HFFc6 (cell line): Measurements from ENCODE around the gene UPK1A. TPM values are rescaled to one million over a fixed set of nuclear protein-coding genes. Genes with fewer than 3 reads are reported as not detected.

Experiments used
- DNase-seq: peaks from one replicate; pipeline ENCODE4 v3.0.0-alpha.2; 2018
- H3K27ac Mint-ChIP-seq: 2 replicates; pipeline ENCODE4 v1.8.0; 2020; ENCODE audit warnings: mild to moderate bottlenecking, mixed read lengths
- H3K27me3 Mint-ChIP-seq: 2 replicates; pipeline ENCODE4 v1.8.0; 2021; ENCODE audit warnings: mild to moderate bottlenecking, moderate library complexity, mixed read lengths; ENCODE audit not compliant: insufficient read depth
- H3K36me3 Mint-ChIP-seq: 2 replicates; pipeline ENCODE4 v1.8.0; 2021; ENCODE audit warnings: low read depth, mixed read lengths
- H3K4me1 Mint-ChIP-seq: 2 replicates; pipeline ENCODE4 v1.8.0; 2020; ENCODE audit warnings: low read depth, mixed read lengths
- H3K4me3 Mint-ChIP-seq: 2 replicates; pipeline ENCODE4 v1.8.0; 2020; ENCODE audit warnings: mild to moderate bottlenecking, moderate library complexity, mixed read lengths
- H3K9me3 Mint-ChIP-seq: 2 replicates; pipeline ENCODE4 v1.8.0; 2020; ENCODE audit warnings: mild to moderate bottlenecking, mixed read lengths
- total RNA-seq, 6 experiments: library from RNA; stranded (reverse); fragmentation: NEBNext Ultra II Directional; extraction: Animal tissue kit (Norgen Biotek cat#: 25700); gene quantifications; 2 replicates in 1 of 6; 3 replicates in 5 of 6; pipeline ENCODE4 v1.2.3, GENCODE V29; 2021
- TF ChIP-seq, protein P1 (sequence below): fragments of 200-600 bp; sonication (generic); IDR thresholded peaks from 2 replicates; pipeline ENCODE4 v1.5.0; 2021; ENCODE audit warnings: antibody characterized with exemption, mild to moderate bottlenecking

The UPK1A gene
- total RNA-seq, 6 experiments from 2014 or later: 0.18 TPM; not detected in 5

DNA sequence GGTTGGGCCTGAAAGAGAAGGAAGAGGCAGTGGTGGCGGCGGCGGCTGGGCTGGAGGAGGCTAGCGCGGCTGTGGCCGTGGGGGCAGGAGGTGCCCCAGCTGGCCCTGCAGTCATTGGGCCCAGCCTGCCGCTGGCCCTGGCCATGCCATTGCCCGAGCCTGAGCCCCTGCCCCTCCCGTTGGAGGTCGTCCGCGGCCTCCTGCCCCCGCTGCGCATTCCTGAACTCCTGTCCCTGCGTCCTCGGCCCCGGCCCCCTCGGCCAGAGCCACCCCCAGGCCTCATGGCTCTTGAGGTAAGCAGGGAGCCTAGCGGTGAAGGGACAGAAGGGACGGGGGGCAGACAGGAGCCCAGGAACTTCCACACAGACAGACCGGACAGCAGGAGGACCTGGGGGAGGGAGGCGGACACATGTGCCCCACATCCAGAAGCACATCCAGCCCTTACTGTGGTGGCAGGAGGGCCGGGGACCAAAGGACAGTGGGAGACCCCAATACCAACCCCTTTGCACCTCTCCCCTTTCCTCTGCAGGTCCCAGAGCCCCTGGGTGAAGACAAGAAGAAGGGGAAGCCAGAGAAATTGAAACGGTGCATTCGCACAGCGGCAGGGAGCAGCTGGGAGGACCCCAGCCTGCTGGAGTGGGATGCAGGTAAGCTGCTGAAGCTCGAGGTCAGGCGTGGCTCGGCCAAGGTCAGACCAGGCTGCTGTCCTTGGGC is 32.4 kb upstream of the UPK1A start:
- Mint-ChIP-seq H3K4me3 (no peak overlapping the region), H3K27ac (no peak overlapping the region), H3K4me1 (peaks cover 2% of the 10 kb centered on the region)

DNA sequence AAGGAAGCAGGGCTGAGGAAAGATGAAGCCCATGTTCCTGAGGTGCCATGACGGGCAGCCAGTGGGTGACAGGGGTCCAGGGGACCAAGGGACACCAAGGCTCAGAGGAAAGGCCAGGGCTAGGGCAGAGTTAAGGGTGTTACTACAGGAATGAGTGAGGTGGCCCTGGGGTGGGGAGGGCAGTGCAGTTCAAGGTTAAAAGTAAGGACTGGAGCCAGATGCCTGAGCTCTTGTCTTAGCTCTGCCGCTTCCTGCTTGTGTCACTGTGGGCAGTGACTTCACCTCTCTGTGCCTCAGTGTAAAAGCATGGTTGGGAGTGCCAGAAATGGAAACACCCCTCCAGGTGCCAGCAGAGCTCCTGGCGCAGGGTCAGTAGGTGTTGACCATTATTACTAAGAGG is 29.7 kb upstream of the UPK1A start:
- TF ChIP-seq, protein P1, sequence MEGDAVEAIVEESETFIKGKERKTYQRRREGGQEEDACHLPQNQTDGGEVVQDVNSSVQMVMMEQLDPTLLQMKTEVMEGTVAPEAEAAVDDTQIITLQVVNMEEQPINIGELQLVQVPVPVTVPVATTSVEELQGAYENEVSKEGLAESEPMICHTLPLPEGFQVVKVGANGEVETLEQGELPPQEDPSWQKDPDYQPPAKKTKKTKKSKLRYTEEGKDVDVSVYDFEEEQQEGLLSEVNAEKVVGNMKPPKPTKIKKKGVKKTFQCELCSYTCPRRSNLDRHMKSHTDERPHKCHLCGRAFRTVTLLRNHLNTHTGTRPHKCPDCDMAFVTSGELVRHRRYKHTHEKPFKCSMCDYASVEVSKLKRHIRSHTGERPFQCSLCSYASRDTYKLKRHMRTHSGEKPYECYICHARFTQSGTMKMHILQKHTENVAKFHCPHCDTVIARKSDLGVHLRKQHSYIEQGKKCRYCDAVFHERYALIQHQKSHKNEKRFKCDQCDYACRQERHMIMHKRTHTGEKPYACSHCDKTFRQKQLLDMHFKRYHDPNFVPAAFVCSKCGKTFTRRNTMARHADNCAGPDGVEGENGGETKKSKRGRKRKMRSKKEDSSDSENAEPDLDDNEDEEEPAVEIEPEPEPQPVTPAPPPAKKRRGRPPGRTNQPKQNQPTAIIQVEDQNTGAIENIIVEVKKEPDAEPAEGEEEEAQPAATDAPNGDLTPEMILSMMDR: no peak
- Mint-ChIP-seq H3K9me3 (no peaks in the 10 kb centered on the region), H3K27me3 (0 out of 2 replicates have a peak, but pooled peaks cover 3% of the 10 kb centered on the region), H3K4me3 (no peak overlapping the region), H3K4me1 (peaks cover 7% of the 10 kb centered on the region), H3K27ac (no peak overlapping the region), H3K36me3 (peaks cover 28% of the 10 kb centered on the region)
- no peak for DNase-seq

More for the DNA sequence above, 32.4 kb upstream of the UPK1A start:
- DNase-seq: no peak
- Mint-ChIP-seq H3K27me3 (peaks cover 2% of the 10 kb centered on the region; the same call in 1 of the 2 replicates), H3K9me3 (no peaks in the 10 kb centered on the region), H3K36me3 (peaks cover 44% of the 10 kb centered on the region)
- TF ChIP-seq, protein P1: no peak

DNA sequence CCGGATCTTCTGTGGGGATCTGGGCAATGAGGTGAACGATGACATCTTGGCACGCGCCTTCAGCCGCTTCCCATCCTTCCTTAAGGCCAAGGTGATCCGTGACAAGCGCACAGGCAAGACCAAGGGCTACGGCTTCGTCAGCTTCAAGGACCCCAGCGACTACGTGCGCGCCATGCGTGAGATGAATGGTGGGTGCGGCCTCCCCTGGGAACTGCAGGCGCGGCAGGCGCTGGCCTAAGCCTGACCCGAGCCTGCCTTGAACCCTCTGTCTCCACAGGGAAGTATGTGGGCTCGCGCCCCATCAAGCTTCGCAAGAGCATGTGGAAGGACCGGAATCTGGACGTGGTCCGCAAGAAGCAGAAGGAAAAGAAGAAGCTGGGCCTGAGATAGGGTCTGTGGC is 29.2 kb upstream of the UPK1A start:
- no peaks in the 10 kb centered on the region for H3K9me3 Mint-ChIP-seq

DNA sequence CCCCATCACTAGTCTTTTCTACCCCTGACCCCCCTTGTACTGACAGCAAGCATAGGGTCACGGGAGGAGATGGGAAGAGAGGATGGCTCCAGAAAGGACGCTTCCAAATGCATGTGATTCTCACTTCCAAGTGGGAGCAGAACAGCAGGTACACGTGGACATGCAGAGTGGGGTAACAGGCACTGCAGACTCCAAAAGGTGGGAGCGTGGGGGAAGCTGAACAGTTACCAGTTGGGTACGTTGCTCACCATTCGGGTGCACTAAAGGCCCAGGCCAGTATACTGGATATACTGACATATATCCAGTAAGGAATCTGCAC is 27.0 kb upstream of the UPK1A start:
- H3K4me1 Mint-ChIP-seq: peaks cover 7% of the 10 kb centered on the region; the same call in 1 of the 2 replicates
- H3K4me3 Mint-ChIP-seq: no peak overlapping the region
- H3K9me3 Mint-ChIP-seq: no peaks in the 10 kb centered on the region
- peaks cover 13% of the 10 kb centered on the region for H3K36me3 Mint-ChIP-seq
- H3K27me3 Mint-ChIP-seq: 0 out of 2 replicates have a peak, but pooled peaks cover 3% of the 10 kb centered on the region
- no peak overlapping the region for H3K27ac Mint-ChIP-seq
- TF ChIP-seq, protein P1: no peak
- no peak for DNase-seq

More for the DNA sequence above, 29.2 kb upstream of the UPK1A start:
- TF ChIP-seq, protein P1: no peak
- H3K27me3 Mint-ChIP-seq: 0 out of 2 replicates have a peak, but pooled peaks cover 3% of the 10 kb centered on the region
- H3K36me3 Mint-ChIP-seq: peaks cover 23% of the 10 kb centered on the region
- H3K4me1 Mint-ChIP-seq: peaks cover 7% of the 10 kb centered on the region; the same call in 1 of the 2 replicates
- no peak for DNase-seq
- H3K4me3 Mint-ChIP-seq: no peak overlapping the region
- H3K27ac Mint-ChIP-seq: no peak overlapping the region

DNA sequence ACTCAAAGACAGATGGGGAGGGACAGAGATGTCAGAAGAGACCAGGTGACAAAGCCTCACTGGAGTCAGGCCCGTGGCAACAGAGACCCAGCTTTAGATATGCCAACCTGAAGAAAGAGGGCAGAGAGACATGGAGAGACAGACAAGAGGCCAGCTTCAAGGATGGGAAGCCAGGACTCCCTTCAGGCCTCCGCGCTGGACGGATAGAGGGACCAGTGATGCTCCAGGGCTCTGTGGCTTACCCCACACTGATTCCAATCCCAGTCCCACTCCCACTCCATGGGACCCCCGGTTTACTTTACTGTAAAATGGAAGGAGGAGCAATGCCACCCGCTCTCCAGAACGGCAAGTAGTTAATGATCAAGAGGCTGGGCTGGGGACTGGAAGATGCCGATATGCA is 26.5 kb upstream of the UPK1A start:
- TF ChIP-seq, protein P1: no peak
- DNase-seq: no peak
- H3K36me3 Mint-ChIP-seq: peaks cover 13% of the 10 kb centered on the region
- H3K27me3 Mint-ChIP-seq: 0 out of 2 replicates have a peak, but pooled peaks cover 3% of the 10 kb centered on the region
- no peak overlapping the region for H3K4me3 Mint-ChIP-seq
- H3K27ac Mint-ChIP-seq: no peak overlapping the region
- peaks cover 13% of the 10 kb centered on the region for H3K4me1 Mint-ChIP-seq
- H3K9me3 Mint-ChIP-seq: no peaks in the 10 kb centered on the region
